HG03135 (cell line): ENCODE measurements around the gene PRDM16.

ENCODE experiments used
- ATAC-seq: cut with Tn5 transposase; IDR thresholded peaks from one replicate; pipeline ENCODE4 v1.9.1; 2021; ENCODE audit warnings: mild to moderate bottlenecking, moderate library complexity; ENCODE audit not compliant: unreplicated experiment

The PRDM16 gene

DNA sequence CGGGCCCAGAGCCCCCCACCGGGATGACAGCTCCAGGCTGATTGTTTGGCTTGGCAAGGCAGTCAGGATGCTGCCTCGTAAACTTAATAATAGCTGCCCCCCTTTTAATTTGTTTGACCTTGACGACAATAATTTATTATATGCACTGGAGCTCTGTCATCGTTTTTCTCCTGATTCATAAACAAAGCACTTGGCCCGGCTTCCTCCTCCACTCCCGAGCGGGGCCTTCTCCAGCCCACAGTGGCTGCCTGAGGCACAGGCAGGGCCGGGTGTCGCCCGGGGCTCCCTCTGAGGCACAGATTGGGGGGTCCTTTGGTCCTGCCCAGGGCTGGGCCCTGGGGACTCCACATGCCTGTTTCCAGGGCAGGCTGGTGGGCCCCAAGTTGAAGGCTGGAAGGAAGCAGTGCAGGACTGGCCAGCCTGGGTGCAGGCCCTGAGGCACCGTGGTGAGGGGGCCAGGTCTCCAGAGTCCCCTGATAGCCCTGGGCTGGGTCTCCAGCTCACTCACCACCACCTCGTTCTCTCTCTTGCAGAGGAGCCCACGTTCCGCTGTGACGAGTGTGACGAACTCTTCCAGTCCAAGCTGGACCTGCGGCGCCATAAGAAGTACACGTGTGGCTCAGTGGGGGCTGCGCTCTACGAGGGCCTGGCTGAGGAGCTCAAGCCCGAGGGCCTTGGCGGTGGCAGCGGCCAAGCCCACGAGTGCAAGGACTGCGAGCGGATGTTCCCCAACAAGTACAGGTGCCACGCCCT lies 333.4 kb downstream of the PRDM16 start:
- no peak for ATAC-seq

DNA sequence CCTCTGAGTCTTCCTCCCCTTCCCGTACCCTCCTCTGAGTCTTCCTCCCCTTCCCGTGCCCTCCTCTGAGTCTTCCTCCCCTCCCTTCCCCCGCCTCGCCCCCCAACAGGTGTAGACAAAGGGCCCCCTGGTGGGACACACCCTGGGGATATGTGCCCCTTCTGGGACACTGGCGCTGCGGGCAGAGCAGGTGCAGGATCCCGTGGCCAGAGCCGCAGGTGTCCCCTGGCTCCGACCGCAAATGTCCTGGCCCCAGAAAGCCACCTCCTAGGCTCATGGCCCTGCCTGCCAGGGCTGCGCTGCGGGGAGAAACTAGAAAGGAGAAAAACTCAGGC lies 334.0 kb downstream of the PRDM16 start:
- no peak for ATAC-seq

DNA sequence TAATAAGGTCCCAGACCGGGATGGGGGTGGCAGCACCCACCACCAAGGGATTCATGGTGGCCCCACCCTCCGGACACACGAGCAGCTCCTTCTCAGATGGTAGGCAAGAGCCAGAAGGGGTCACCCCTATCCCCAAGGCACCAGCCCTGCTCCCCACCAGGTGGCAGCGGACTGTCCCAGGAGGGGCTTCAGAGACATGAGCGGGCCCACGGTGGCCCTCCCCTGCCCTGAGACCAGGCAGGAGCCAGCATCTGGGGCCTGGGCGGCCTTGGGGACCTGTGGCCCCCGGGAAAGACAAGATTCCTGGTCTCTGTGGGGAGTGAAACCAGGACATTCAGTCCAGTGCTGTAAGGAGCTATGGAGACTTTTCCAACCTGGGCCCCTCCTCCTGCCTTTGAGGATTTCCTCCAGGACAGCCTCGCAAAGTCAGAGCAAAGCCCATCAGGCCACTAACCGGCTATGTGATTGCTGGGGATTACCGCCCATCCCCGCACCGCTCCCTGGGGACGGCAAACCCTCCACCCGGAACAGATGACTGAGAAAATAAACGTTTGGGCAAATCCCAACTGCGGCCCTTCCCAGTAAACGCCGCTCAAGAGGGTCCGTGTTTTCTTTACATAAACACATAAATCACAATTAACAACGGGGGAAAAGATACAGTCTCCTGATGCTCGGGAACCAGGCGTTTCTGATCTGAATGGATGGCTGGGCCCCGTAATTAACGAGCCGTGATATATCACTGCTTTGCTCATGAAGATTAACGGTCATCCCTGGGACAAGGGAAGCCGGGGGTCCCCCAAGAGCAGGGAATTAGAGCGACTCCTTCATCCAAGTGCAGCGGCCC lies 334.6 kb downstream of the PRDM16 start:
- ATAC-seq, result no peak

DNA sequence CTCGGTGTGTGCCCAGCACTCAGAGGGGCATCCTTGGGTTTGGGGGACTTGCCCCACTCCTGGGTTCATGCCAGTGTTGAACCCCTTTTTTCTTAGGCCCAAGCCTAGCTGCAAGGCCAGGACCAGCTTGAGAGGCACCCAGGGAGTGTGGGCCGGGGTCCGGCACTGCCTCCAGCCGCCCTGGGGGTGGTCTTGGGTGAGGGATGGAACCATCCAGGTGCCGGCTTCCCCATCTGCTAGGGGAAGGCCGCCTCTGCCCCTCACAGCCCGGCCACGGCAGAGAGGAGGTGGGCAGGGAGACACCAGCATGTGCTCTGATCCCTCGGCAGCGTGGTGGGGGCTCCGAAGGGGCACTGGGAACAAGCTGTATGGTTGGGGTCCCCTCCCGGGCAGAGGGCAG lies 335.3 kb downstream of the PRDM16 start:
- no peak for ATAC-seq

DNA sequence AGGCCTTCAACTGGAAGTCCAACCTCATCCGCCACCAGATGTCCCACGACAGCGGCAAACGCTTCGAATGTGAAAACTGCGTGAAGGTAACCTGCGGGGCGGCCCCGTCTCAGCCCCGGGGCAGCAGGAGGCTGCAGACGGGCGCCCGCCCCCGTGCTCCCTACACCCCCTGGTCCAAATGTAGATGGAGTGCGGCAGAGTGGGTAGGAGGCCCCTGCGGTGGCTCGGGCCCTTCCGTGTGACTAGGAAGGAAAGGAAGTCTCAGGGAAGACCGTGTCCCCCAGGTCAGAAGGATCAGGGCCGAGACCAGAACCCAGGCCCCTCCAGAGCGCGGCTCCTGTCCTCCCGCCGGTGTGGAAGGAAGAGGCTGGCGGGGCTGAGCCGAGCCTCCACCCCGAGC lies 335.8 kb downstream of the PRDM16 start:
- no peak for ATAC-seq

DNA sequence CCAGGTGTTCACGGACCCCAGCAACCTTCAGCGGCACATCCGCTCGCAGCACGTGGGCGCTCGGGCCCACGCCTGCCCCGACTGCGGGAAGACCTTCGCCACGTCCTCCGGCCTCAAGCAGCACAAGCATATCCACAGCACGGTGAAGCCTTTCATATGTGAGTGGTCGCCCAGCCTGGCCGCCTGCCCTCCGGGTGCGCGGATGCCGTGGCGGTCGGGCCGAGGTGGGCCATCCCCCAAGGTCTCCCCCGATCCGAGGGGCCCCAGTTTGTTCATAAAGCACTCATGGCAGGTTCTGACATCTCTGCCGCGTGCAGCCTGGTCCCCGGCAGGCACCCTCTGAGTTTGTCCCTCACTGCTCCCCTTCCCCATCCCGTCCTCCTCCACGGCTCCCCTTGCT lies 336.5 kb downstream of the PRDM16 start:
- no peak for ATAC-seq

DNA sequence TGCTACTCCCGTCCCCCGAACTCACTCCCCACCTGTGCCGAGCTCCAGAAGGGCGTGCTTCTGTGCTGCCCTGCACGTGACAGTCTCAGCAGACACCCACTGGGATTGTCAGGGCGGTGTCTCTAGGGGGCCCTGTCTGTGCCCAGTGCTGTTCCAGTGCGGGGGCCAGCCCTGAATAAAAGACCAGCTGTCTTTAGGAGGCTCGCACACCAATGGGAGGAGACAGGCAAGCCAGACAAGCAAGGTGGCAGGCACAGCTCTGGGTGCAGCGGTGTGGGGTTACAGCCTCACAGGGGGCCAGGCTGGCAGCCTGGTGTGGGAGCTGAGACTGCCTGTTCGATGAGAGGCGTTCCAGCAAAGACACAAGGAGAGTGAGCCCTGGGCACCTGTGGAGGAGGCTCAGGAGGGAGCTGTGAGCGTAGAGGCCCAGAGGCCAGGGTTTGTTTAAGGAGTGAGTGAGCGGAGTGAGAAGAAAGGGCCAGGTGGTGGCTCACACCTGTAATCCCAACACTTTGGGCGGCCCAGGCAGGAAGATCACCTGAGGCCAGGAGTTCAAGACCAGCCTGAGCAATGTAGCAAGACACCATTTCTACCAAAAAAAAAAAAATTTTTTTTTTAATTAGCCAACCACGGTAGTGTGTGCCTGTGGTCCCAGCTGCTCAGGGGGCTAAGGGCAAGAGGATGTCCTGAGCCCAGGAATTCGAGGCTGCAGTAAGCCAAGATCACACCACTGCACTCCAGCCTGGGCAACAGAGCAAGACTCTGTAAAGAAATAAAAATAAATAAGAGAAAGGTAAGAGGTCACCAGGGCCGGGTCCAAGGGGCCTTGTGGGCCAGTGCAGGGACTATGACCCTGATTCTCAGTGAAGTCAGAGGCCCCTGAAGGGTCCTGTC lies 337.2 kb downstream of the PRDM16 start:
- no peak for ATAC-seq

DNA sequence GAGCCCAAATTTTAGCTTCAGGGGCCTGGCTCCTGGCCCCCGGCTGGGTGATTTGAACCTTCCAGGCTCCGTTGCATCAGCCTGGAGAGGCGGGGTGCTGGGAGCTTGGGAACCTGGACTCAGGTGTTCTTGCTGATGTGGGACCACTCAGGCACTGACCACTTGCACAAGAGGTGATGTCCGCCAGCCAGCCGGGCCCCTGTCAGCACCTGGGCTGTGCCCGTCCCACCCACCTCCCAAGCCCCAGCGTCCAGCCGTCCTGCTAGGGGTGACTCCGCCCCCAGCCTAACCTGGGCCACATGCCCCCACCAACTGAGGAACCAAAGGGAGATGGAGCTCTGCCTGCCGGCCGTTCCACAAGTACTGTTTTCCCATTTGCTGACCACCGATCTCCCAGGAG lies 338.0 kb downstream of the PRDM16 start:
- ATAC-seq, result no peak

DNA sequence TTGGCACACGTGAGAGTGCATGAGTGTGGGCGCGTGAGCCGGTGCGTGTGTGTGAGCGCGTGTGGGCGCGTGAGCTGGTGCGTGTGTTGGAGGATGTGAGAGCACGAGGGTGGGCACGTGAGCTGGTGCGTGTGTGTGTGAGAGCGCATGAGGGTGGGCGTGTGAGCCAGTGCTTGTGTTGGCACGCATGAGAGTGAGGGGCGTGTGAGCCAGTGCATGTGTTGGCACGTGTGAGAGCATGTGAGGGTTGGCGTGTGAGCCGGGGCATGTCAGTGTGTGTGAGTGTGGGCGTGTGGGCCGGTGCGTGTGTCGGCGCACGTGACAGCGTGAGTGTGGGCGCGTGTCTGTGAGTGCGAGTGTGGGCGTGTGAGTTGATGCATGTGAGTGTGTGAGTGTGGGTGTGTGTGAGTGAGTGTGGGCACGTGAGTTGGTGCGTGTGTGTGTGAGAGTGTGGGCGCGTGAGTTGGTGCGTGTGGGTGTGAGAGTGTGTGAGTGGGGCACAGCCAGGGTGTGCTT lies 339.8 kb downstream of the PRDM16 start:
- ATAC-seq, result no peak

DNA sequence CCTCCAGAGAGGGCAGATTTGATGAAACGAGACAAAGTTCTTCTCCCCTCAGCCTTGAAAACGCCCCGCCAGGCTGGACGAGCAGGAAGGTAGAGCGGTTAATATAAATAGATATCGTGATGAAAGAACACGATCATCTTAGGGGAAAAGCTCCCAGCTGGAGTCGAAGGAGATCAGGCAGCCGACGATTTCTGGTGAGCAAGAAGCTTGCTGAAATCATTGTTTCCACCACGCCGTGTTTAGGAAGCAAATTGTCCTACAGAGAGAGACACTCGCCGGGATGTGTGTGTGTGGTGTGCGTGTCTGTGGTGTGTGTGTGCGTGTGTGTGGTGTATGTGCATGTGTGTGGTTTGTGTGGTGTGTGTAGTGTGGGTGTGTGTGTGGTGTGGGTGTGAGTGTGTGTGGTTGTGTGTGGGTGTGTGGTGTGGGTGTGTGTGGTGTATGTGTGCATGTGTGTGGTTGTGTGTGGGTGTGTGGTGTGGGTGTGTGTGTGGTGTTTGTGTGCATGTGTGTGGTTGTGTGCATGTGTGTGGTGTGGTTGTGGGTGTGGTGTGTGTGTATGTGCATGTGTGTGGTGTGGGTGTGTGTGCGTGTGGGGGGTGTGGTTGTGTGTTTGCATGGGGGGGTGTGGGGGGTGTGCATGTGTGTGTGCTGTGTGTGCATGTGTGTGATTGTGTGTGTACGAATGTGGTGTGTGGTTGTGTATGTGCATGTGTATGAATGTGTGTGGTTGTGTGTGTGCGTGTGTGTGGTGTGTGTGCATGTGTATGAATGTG lies 340.6 kb downstream of the PRDM16 start:
- ATAC-seq, result no peak

DNA sequence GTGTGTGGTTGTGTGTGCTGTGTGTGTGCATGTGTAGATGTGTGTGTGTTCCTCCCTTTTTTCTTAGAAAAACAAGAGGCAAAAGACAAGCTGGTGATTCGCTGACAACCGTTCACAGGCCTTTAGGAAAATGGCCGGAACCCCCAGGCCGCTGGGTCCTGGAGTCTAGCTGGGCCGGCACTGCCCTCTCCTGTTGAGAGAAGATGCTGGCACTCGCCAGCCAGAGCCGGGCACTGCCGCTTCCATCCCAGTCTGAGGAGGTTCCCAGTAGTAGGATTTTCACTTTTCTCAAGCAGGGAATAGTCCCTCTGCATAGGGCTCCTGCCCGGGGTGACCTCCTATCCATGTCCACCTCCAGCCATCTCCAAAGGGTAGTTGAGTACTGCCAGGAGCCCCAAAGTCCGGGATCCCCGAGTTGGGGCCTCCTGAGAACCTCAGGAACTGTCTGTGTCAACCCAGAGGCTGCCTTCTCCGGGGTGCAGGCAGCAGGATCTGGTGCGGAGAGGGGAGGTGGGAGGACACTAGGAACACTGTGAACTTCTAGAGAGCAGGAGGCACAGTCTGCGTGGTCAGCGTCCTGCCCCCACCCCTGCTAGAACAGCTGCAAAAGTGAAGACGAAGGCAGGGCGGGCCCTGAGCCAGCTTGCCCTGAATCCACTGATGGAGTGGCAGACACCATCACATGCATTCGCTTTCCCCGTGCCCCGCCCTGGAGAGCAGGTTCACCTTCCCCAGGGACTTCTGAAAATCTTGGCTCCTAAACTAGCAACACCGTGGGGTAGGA lies 341.3 kb downstream of the PRDM16 start:
- ATAC-seq, result no peak

DNA sequence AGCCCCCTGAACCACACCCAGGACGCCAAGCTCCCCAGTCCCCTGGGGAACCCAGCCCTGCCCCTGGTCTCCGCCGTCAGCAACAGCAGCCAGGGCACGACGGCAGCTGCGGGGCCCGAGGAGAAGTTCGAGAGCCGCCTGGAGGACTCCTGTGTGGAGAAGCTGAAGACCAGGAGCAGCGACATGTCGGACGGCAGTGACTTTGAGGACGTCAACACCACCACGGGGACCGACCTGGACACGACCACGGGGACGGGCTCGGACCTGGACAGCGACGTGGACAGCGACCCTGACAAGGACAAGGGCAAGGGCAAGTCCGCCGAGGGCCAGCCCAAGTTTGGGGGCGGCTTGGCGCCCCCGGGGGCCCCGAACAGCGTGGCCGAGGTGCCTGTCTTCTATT lies 342.8 kb downstream of the PRDM16 start:
- no peak for ATAC-seq

DNA sequence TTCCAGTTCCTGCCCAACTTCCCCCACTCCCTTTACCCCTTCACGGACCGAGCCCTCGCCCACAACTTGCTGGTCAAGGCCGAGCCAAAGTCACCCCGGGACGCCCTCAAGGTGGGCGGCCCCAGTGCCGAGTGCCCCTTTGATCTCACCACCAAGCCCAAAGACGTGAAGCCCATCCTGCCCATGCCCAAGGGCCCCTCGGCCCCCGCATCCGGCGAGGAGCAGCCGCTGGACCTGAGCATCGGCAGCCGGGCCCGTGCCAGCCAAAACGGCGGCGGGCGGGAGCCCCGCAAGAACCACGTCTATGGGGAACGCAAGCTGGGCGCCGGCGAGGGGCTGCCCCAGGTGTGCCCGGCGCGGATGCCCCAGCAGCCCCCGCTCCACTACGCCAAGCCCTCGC lies 343.4 kb downstream of the PRDM16 start:
- ATAC-seq, result no peak

DNA sequence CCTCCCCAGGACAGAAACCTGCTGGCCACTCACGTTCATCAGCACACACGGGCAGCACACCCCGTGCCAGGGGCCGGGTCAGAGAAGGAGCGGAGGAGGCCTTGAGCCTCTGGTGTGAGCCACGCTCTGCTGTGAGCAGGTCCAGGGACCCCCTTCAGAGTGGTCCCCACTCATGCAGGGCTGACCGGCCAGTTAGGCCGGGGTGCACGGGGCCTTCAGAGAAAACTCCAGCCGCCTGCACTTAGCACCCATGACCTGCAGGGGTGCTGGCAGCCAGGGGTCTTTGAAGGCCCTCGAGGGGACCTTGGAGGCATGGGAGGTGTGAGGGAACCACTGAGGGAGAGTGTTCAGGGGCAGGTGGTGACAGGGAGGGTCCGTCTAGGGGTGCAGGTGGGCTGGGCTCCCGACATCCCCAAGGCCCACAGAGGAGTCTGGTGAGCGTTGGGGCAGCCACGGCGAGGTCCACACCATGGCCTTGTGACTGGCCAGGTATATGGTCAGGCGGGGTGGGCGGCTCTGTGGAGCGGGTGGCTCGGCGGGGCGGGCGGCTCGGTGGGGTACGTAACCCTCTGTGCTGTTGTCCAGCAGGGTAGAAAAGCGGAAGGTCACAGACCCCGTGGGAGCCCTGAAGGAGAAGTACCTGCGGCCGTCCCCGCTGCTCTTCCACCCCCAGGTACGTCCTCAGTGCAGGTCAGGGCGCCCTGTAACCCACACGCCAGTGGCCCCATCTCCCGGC lies 345.1 kb downstream of the PRDM16 start:
- no peak for ATAC-seq

DNA sequence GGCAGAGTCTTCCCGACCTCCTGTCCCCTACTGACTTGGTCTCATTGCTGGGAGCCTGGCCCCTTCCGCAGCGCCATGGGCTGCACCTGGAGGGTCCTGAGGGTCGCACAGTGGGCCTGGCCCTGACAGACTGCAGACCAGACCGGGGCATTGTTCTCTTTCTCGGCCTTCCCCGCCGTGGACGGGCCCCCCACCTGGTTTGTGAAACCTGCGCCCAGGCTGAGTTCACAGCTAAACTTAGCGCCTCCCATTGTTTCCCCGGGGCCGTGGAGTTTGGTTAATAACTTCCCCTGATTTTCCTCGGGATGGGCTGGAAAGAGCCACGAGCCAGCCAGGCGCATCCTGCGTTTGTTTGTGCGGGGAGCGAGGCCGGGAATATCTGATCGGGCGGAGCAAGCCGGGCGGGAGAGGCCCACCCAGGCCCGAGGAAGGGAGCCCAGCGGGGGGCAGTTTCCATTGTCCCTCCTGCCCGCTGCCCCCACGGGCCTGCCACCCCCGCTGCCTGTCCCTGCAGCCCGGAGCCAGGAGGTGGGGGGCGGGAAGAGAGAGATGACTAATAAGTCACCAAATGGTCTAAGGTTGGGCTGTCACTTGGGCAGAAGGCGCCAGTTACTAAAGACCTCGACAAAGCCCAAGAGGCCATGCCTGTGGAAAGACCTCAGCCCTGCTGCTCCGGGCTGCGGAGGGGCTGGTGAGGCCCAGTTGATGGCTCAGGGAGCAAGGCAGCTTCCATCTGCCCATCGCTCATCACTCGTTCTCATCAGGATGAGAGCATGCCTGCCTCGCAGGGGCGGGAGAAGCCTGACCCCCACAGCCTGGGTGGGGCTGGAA lies 346.5 kb downstream of the PRDM16 start:
- no peak for ATAC-seq

DNA sequence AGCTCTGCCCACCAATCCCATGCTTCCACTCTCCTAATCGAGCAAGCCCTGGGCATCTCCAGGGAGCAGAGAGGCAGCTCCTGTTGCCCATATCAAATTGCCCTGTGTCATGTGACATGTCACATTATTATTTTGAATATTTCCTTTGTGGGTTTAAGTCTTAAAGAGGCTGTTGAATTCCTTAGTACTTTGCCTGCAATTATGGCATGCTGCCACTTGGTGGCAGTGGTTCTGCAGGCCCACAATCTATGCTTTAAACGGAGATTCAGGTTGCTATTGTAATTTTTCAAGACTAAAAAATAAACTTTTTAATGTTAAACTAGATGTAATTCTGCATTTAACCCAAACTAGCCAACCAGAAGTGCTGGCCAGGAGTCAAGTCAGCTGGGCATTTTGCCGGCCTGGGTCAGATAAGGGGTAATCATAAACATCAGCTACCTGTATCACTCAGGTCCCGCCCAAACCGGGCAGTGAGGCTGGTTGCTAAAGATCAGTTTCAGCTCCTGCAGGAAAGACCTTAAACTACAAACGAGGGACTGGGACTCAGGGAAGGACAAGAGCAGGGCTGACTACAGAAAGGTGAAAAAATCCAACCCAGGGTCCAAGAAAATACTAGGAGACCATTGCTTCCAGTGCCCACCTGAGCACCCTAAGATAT lies 348.2 kb downstream of the PRDM16 start:
- ATAC-seq, result no peak

DNA sequence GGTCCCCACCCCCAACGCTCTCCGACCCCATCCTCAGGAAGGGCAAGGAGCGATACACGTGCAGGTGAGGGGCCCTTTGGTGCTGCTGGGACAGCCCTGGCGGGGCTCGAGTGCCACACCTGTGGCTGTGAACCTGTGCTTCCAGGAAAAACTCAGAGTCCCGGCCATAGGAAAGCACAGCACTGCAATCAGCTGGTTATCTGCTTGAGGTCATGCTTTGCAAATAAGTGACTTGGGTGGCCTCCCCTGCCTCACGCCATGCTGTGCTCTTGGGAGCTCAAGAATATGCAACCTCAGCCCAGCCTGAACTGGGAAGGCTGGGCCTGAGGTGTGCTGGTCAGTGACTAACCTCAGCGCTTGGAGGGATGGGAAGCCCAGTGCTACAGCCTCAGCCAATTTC lies 348.9 kb downstream of the PRDM16 start:
- no peak for ATAC-seq

DNA sequence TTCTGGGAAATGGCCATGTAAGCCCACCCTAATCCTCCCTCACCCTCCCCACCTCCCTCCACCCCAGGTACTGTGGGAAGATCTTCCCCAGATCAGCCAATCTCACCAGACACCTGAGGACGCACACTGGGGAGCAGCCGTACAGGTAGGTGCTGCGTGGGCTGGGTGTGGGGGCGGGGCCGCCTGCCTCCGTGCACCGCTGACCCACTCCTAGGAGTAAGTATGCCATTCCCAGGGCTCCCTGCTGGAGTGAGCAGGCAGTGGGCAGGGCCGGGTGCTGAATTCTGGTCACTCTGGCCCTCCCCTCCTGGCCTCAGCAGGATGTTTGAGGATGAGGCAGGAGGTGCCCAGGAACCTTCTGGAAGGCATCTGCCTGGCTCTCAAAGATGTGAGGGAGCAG lies 349.6 kb downstream of the PRDM16 start:
- no peak for ATAC-seq
